Hippocampal formation (tissue), 2 donors: ENCODE measurements around the gene AGRN.
"Not testable (repeated sequence)": the region's sequence is repeated elsewhere in the genome, so short reads cannot be mapped to it uniquely, and the experiment has no call there.

Source experiments
- DNase-seq, 2 donors: peaks; one replicate each; lab custom pipeline; 2025; lab: John Stamatoyannopoulos, UW

AGRN gene

GRCh38 chr1:1020000-1020404 is at the start of gene AGRN:
Gene AGRN, plus strand, starts transcription at chr1:1020120. Its CDS starts 53 bp downstream, at chr1:1020173.
- DNase-seq = peak in 1 of 2 donors; percentile 40

- no peak for DNase-seq
Observed at GRCh38 chr1:970242-970972, 49.5 kb upstream of the AGRN start.

GRCh38 chr1:970973-971730 is 48.8 kb upstream of the AGRN start:
- DNase-seq = no peak

- no peak for DNase-seq
Observed at GRCh38 chr1:971751-972506, 48.0 kb upstream of the AGRN start.

- no peak for DNase-seq
Observed at GRCh38 chr1:972726-973458, 47.0 kb upstream of the AGRN start.

- DNase-seq = no peak
Observed at GRCh38 chr1:973459-974292, 46.2 kb upstream of the AGRN start.

GRCh38 chr1:974293-974640 is 45.7 kb upstream of the AGRN start:
- no peak for DNase-seq

GRCh38 chr1:974687-975328 is 45.1 kb upstream of the AGRN start:
- DNase-seq = no peak

- DNase-seq = no peak
Observed at GRCh38 chr1:975365-975764, 44.6 kb upstream of the AGRN start.

GRCh38 chr1:975896-976683 is 43.8 kb upstream of the AGRN start:
- no peak for DNase-seq

- DNase-seq = not testable (repeated sequence)
Observed at GRCh38 chr1:976791-977190, 43.1 kb upstream of the AGRN start.

- no peak for DNase-seq
Observed at GRCh38 chr1:978069-978834, 41.7 kb upstream of the AGRN start.

- no peak for DNase-seq
Observed at GRCh38 chr1:978835-979743, 40.8 kb upstream of the AGRN start.

- DNase-seq = no peak
Observed at GRCh38 chr1:979744-980072, 40.2 kb upstream of the AGRN start.

- DNase-seq = no peak
Observed at GRCh38 chr1:980137-980571, 39.8 kb upstream of the AGRN start.

GRCh38 chr1:980602-981395 is 39.1 kb upstream of the AGRN start:
- DNase-seq = no peak

- DNase-seq = no peak
Observed at GRCh38 chr1:981491-981954, 38.4 kb upstream of the AGRN start.
